WTC11 (cell line): ENCODE results near the gene HTR4. TPM values are rescaled to one million over a fixed set of nuclear protein-coding genes. Genes with fewer than 3 reads are reported as not detected.

ENCODE experiments used
- ATAC-seq: fragments of 200-7000 bp; cut with Tn5 transposase; 2 replicates; pipeline ENCODE4 v1.10.0; 2021; ENCODE audit warnings: mild to moderate bottlenecking, moderate library complexity
- CTCF ChIA-PET: fragments of 300-600 bp; sonication (Branson Sonifier 250); formaldehyde crosslinking; loops from one replicate; lab custom pipeline; 2021; ENCODE audit warnings: antibody characterized with exemption; lab: Charles Lee
- POLR2A ChIA-PET: fragments of 350-600 bp; sonication (Branson Sonifier 250); formaldehyde crosslinking; loops from one replicate; lab custom pipeline; 2021; ENCODE audit warnings: antibody characterized with exemption; lab: Charles Lee
- DNase-seq: peaks from one replicate; pipeline ENCODE4 v3.0.0; 2021; ENCODE audit warnings: low spot score
- H3K27ac Mint-ChIP-seq: 2 replicates; pipeline ENCODE4 v1.8.0; 2021; ENCODE audit warnings: mixed read lengths
- H3K27me3 Mint-ChIP-seq: 2 replicates; pipeline ENCODE4 v1.8.0; 2021; ENCODE audit warnings: low read depth, mild to moderate bottlenecking, moderate library complexity, mixed read lengths
- H3K36me3 Mint-ChIP-seq: 2 replicates; pipeline ENCODE4 v1.8.0; 2021; ENCODE audit warnings: mixed read lengths
- H3K4me1 Mint-ChIP-seq: 2 replicates; pipeline ENCODE4 v1.8.0; 2022; ENCODE audit warnings: mixed read lengths
- H3K4me3 Mint-ChIP-seq: 2 replicates; pipeline ENCODE4 v1.8.0; 2021; ENCODE audit warnings: mild to moderate bottlenecking, moderate library complexity, mixed read lengths
- H3K9me3 Mint-ChIP-seq: 2 replicates; pipeline ENCODE4 v1.8.0; 2021; ENCODE audit warnings: mixed read lengths
- EMX1 ChIP-seq: fragments of 250-450 bp; sonication (Bioruptor Pico); IDR thresholded peaks from 2 replicates; pipeline ENCODE4 v1.8.0; 2021; ENCODE audit warnings: mild to moderate bottlenecking
- ESRRA ChIP-seq: sonication (generic); formaldehyde crosslinking; IDR thresholded peaks from 2 replicates; pipeline ENCODE4 v1.8.1; 2022; ENCODE audit warnings: mild to moderate bottlenecking, missing genetic modification reagents, borderline replicate concordance
- FOXJ3 ChIP-seq: sonication (generic); formaldehyde crosslinking; IDR thresholded peaks from 2 replicates; pipeline ENCODE4 v1.9.0; 2021; ENCODE audit warnings: missing genetic modification reagents, mild to moderate bottlenecking, borderline replicate concordance
- FOXK1 ChIP-seq: sonication (generic); formaldehyde crosslinking; IDR thresholded peaks from 2 replicates; pipeline ENCODE4 v1.8.0; 2022; ENCODE audit warnings: mild to moderate bottlenecking, moderate library complexity, missing genetic modification reagents
- IRF2 ChIP-seq: sonication (generic); formaldehyde crosslinking; IDR thresholded peaks from 2 replicates; pipeline ENCODE4 v1.8.0; 2022; ENCODE audit warnings: low read depth, missing genetic modification reagents, borderline replicate concordance
- JUN ChIP-seq: sonication (generic); formaldehyde crosslinking; IDR thresholded peaks from 2 replicates; pipeline ENCODE4 v1.8.0; 2023; ENCODE audit warnings: mild to moderate bottlenecking, missing genetic modification reagents
- MYBL2 ChIP-seq: sonication (generic); formaldehyde crosslinking; IDR thresholded peaks from 2 replicates; pipeline ENCODE4 v1.8.1; 2023; ENCODE audit warnings: mild to moderate bottlenecking, moderate library complexity, missing genetic modification reagents
- NR1H2 ChIP-seq: sonication (generic); formaldehyde crosslinking; IDR thresholded peaks from 2 replicates; pipeline ENCODE4 v1.9.0; 2021; ENCODE audit warnings: mild to moderate bottlenecking, moderate library complexity, missing genetic modification reagents
- OVOL2 ChIP-seq: fragments of 250-450 bp; sonication (Bioruptor Pico); IDR thresholded peaks from 2 replicates; pipeline ENCODE4 v1.9.0; 2021; ENCODE audit warnings: mild to moderate bottlenecking, borderline replicate concordance
- PRRX2 ChIP-seq: fragments of 250-450 bp; sonication (Bioruptor Pico); IDR thresholded peaks from 2 replicates; pipeline ENCODE4 v1.8.0; 2021; ENCODE audit warnings: mild to moderate bottlenecking
- RORB ChIP-seq: fragments of 250-450 bp; sonication (Bioruptor Pico); IDR thresholded peaks from 2 replicates; pipeline ENCODE4 v1.9.0; 2021; ENCODE audit warnings: mild to moderate bottlenecking
- SMAD3 ChIP-seq: sonication (generic); formaldehyde crosslinking; IDR thresholded peaks from 2 replicates; pipeline ENCODE4 v1.8.0; 2022; ENCODE audit warnings: missing genetic modification reagents, mild to moderate bottlenecking, borderline replicate concordance
- SOX15 ChIP-seq: fragments of 250-450 bp; sonication (Bioruptor Pico); IDR thresholded peaks from 2 replicates; pipeline ENCODE4 v1.9.0; 2021; ENCODE audit warnings: mild to moderate bottlenecking
- SP1 ChIP-seq: sonication (generic); formaldehyde crosslinking; conservative IDR thresholded peaks from 2 replicates; pipeline ENCODE4 v1.8.1; 2022; ENCODE audit warnings: missing genetic modification reagents
- ZNF219 ChIP-seq: sonication (generic); formaldehyde crosslinking; IDR thresholded peaks from 2 replicates; pipeline ENCODE4 v1.8.0; 2023; ENCODE audit warnings: missing genetic modification reagents, mild to moderate bottlenecking, borderline replicate concordance
- ZNF423 ChIP-seq: fragments of 250-450 bp; sonication (Bioruptor Pico); IDR thresholded peaks from 2 replicates; pipeline ENCODE4 v2.1.2; 2022; ENCODE audit warnings: mild to moderate bottlenecking, moderate library complexity
- ZNF671 ChIP-seq: fragments of 250-450 bp; sonication (Bioruptor Pico); IDR thresholded peaks from 2 replicates; pipeline ENCODE4 v1.8.0; 2021; ENCODE audit warnings: mild to moderate bottlenecking
- total RNA-seq: library from RNA; stranded (reverse); gene quantifications from 3 replicates; pipeline ENCODE4 v1.2.3, GENCODE V29; 2021
- TF ChIP-seq, protein P1 (sequence below): sonication (generic); formaldehyde crosslinking; IDR thresholded peaks from 2 replicates; pipeline ENCODE4 v1.8.1; 2023; ENCODE audit warnings: mild to moderate bottlenecking, missing genetic modification reagents
- TF ChIP-seq, protein P2 (sequence below): sonication (generic); formaldehyde crosslinking; IDR thresholded peaks from 2 replicates; pipeline ENCODE4 v1.8.0; 2022; ENCODE audit warnings: mild to moderate bottlenecking, missing genetic modification reagents
- TF ChIP-seq, protein P3 (sequence below): sonication (generic); formaldehyde crosslinking; IDR thresholded peaks from 2 replicates; pipeline ENCODE4 v1.8.1; 2023; ENCODE audit warnings: mild to moderate bottlenecking, missing genetic modification reagents, borderline replicate concordance
- TF ChIP-seq, protein P4 (sequence below): sonication (generic); formaldehyde crosslinking; IDR thresholded peaks from 2 replicates; pipeline ENCODE4 v1.8.0; 2023; ENCODE audit warnings: mild to moderate bottlenecking, missing genetic modification reagents
- TF ChIP-seq, protein P5 (sequence below): fragments of 250-450 bp; sonication (Bioruptor Pico); IDR thresholded peaks from 2 replicates; pipeline ENCODE4 v2.1.2; 2022; ENCODE audit warnings: mild to moderate bottlenecking, moderate library complexity

The HTR4 gene
- total RNA-seq, 1 experiment from 2014 or later: not detected

DNA sequence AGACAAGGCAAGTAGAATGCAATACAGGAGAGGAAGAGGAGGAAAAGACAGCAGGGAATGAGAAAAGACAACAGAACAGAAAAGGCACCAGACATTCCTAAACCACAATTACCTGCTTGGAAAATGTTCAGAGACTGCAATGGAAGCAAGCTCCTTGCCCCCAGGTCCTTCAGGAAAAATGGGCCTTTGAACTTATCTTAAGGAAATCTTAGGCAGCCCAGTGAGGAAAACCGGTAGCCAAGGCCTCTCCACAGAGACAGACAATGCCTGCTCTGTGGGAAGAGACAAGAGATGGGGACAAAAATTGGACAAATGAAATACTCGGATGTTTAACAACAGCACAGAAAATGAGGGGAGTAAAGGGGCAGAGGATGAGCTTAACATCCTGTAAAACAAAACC, 31.2 kb downstream of the HTR4 start (continued):
- no peak for TF ChIP-seq IRF2 (CRISPR knock-in tag)

DNA sequence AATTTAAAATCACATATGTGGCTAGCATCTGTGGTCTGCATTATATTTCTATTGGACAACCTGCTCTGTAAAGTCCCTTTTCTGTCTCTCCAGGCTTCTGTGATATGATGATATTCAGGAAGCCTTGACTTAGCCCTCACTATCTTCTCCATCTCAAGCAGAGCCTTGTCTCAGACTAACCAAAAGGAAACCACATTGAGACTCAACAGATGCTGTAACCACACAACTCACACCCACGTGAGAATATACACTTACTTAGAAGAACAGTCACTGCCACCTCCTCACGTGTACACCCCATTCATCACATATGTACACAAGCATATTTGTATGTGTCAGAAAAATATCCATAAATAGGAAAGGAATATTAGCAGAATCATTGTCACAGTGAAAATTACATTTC, 33.6 kb downstream of the HTR4 start:
- Mint-ChIP-seq H3K27me3 (no peaks in the 10 kb centered on the region), H3K9me3 (no peaks in the 10 kb centered on the region), H3K4me1 (no peaks in the 10 kb centered on the region), H3K27ac (no peak overlapping the region), H3K4me3 (no peak overlapping the region), H3K36me3 (no peaks in the 10 kb centered on the region)
- ChIA-PET CTCF (no interaction called here), POLR2A (no interaction called here)
- TF ChIP-seq ZNF423 (CRISPR knock-in tag) (no peak), SMAD3 (CRISPR knock-in tag) (no peak), MYBL2 (CRISPR knock-in tag) (no peak), JUN (CRISPR knock-in tag) (no peak), SP1 (no peak), FOXK1 (CRISPR knock-in tag) (no peak), SOX15 (no peak), OVOL2 (no peak)
- TF ChIP-seq, protein P1, sequence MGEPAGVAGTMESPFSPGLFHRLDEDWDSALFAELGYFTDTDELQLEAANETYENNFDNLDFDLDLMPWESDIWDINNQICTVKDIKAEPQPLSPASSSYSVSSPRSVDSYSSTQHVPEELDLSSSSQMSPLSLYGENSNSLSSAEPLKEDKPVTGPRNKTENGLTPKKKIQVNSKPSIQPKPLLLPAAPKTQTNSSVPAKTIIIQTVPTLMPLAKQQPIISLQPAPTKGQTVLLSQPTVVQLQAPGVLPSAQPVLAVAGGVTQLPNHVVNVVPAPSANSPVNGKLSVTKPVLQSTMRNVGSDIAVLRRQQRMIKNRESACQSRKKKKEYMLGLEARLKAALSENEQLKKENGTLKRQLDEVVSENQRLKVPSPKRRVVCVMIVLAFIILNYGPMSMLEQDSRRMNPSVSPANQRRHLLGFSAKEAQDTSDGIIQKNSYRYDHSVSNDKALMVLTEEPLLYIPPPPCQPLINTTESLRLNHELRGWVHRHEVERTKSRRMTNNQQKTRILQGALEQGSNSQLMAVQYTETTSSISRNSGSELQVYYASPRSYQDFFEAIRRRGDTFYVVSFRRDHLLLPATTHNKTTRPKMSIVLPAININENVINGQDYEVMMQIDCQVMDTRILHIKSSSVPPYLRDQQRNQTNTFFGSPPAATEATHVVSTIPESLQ: no peak
- TF ChIP-seq, protein P2, sequence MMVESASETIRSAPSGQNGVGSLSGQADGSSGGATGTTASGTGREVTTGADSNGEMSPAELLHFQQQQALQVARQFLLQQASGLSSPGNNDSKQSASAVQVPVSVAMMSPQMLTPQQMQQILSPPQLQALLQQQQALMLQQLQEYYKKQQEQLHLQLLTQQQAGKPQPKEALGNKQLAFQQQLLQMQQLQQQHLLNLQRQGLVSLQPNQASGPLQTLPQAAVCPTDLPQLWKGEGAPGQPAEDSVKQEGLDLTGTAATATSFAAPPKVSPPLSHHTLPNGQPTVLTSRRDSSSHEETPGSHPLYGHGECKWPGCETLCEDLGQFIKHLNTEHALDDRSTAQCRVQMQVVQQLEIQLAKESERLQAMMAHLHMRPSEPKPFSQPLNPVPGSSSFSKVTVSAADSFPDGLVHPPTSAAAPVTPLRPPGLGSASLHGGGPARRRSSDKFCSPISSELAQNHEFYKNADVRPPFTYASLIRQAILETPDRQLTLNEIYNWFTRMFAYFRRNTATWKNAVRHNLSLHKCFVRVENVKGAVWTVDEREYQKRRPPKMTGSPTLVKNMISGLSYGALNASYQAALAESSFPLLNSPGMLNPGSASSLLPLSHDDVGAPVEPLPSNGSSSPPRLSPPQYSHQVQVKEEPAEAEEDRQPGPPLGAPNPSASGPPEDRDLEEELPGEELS: no peak
- DNase-seq: no peak
- no peak for ATAC-seq

DNA sequence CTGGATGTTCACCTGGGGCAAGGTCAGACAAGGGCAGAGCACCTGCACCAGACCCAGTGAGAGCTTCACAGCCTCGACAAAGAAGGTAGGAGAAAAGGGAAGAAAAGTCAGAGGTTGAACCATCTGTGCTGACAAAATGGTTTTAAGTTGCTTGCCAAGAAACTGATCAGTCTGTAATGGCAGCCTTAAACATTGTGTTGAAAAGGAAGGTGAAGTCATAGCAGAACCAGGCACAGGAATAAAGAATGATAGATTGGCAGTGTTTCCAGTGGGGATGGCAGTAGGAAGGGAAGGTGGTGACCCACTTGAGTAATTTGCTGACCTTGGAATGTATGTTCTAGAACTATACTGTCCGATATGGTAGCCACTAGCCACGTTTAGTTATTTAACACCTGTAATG, 34.2 kb downstream of the HTR4 start:
- H3K27me3 Mint-ChIP-seq: no peaks in the 10 kb centered on the region
- ChIA-PET POLR2A (no interaction called here), CTCF (interaction anchor here (0.9 kb wide), 1 partner anchor 111 kb away, joined by 3 read pairs; no protein-coding TSS in a partner anchor)
- TF ChIP-seq NR1H2 (no peak), SMAD3 (CRISPR knock-in tag) (no peak), RORB (CRISPR knock-in tag) (no peak), FOXJ3 (CRISPR knock-in tag) (no peak), OVOL2 (no peak), PRRX2 (CRISPR knock-in tag) (no peak), SP1 (no peak), EMX1 (CRISPR knock-in tag) (no peak), ZNF219 (no peak), ZNF671 (CRISPR knock-in tag) (no peak), ESRRA (CRISPR knock-in tag) (no peak)
- TF ChIP-seq, protein P3, sequence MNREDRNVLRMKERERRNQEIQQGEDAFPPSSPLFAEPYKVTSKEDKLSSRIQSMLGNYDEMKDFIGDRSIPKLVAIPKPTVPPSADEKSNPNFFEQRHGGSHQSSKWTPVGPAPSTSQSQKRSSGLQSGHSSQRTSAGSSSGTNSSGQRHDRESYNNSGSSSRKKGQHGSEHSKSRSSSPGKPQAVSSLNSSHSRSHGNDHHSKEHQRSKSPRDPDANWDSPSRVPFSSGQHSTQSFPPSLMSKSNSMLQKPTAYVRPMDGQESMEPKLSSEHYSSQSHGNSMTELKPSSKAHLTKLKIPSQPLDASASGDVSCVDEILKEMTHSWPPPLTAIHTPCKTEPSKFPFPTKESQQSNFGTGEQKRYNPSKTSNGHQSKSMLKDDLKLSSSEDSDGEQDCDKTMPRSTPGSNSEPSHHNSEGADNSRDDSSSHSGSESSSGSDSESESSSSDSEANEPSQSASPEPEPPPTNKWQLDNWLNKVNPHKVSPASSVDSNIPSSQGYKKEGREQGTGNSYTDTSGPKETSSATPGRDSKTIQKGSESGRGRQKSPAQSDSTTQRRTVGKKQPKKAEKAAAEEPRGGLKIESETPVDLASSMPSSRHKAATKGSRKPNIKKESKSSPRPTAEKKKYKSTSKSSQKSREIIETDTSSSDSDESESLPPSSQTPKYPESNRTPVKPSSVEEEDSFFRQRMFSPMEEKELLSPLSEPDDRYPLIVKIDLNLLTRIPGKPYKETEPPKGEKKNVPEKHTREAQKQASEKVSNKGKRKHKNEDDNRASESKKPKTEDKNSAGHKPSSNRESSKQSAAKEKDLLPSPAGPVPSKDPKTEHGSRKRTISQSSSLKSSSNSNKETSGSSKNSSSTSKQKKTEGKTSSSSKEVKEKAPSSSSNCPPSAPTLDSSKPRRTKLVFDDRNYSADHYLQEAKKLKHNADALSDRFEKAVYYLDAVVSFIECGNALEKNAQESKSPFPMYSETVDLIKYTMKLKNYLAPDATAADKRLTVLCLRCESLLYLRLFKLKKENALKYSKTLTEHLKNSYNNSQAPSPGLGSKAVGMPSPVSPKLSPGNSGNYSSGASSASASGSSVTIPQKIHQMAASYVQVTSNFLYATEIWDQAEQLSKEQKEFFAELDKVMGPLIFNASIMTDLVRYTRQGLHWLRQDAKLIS: no peak
- TF ChIP-seq, protein P4, sequence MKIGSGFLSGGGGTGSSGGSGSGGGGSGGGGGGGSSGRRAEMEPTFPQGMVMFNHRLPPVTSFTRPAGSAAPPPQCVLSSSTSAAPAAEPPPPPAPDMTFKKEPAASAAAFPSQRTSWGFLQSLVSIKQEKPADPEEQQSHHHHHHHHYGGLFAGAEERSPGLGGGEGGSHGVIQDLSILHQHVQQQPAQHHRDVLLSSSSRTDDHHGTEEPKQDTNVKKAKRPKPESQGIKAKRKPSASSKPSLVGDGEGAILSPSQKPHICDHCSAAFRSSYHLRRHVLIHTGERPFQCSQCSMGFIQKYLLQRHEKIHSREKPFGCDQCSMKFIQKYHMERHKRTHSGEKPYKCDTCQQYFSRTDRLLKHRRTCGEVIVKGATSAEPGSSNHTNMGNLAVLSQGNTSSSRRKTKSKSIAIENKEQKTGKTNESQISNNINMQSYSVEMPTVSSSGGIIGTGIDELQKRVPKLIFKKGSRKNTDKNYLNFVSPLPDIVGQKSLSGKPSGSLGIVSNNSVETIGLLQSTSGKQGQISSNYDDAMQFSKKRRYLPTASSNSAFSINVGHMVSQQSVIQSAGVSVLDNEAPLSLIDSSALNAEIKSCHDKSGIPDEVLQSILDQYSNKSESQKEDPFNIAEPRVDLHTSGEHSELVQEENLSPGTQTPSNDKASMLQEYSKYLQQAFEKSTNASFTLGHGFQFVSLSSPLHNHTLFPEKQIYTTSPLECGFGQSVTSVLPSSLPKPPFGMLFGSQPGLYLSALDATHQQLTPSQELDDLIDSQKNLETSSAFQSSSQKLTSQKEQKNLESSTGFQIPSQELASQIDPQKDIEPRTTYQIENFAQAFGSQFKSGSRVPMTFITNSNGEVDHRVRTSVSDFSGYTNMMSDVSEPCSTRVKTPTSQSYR (CRISPR knock-in tag): no peak
- TF ChIP-seq, protein P5, sequence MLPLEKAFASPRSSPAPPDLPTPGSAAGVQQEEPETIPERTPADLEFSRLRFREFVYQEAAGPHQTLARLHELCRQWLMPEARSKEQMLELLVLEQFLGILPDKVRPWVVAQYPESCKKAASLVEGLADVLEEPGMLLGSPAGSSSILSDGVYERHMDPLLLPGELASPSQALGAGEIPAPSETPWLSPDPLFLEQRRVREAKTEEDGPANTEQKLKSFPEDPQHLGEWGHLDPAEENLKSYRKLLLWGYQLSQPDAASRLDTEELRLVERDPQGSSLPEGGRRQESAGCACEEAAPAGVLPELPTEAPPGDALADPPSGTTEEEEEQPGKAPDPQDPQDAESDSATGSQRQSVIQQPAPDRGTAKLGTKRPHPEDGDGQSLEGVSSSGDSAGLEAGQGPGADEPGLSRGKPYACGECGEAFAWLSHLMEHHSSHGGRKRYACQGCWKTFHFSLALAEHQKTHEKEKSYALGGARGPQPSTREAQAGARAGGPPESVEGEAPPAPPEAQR: no peak

More for the DNA sequence above, 34.2 kb downstream of the HTR4 start:
- no peaks in the 10 kb centered on the region for H3K4me1 Mint-ChIP-seq
- no peak for ATAC-seq
- no peaks in the 10 kb centered on the region for H3K36me3 Mint-ChIP-seq
- H3K27ac Mint-ChIP-seq: no peak overlapping the region
- no peak overlapping the region for H3K4me3 Mint-ChIP-seq
- no peaks in the 10 kb centered on the region for H3K9me3 Mint-ChIP-seq
- DNase-seq: no peak
